Left ventricle myocardium superior (tissue), 1 donor: ENCODE measurements around the gene CYP27C1. TPM values are rescaled to one million over a fixed set of nuclear protein-coding genes. Genes with fewer than 3 reads are reported as not detected.

Experiments
- ATAC-seq: fragments of 200-7000 bp; cut with Tn5 transposase; one replicate; pipeline ENCODE4 v1.9.1; 2020; ENCODE audit warnings: mild to moderate bottlenecking, moderate library complexity
- DNase-seq: peaks from one replicate; pipeline ENCODE4 v3.0.0-alpha.2; 2020
- intact Hi-C: fragments of 100-400 bp; cut with micrococcal nuclease; formaldehyde crosslinking; loops from one replicate; pipeline ENCODE4 v1.11.0; 2022
- total RNA-seq: library from RNA; stranded (reverse); fragmentation: NEBNext Ultra II Directional; extraction: Animal tissue kit (Norgen Biotek cat#: 25700); gene quantifications from one replicate; pipeline ENCODE4 v1.2.1, GENCODE V29; 2021
- donor health status: DM: no; HTN: yes; CAD: no; lungs with severe emphysema.

The CYP27C1 gene
- total RNA-seq, 1 donor from 2014 or later, result 0.10 TPM

DNA sequence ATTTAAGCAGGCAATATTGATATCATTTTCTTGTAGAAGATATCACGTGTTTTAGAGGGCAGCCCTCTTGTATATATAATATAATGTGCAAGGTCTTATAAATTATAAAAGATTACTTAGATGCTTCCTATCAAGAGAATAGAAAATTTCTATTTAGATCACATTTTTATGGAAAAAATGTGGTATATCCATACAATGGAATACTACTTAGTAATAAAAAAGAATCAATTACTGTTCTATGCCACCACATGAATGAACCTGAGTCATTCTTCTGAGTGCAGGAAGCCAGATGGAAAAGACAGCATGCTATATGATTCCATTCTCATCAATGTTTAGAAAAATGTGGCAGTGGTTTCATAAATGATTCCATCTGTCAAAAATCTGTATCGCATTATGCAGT, 23.6 kb downstream of the CYP27C1 start:
- intact Hi-C loops, result no loop called here
- no peak for DNase-seq
- no peak for ATAC-seq

DNA sequence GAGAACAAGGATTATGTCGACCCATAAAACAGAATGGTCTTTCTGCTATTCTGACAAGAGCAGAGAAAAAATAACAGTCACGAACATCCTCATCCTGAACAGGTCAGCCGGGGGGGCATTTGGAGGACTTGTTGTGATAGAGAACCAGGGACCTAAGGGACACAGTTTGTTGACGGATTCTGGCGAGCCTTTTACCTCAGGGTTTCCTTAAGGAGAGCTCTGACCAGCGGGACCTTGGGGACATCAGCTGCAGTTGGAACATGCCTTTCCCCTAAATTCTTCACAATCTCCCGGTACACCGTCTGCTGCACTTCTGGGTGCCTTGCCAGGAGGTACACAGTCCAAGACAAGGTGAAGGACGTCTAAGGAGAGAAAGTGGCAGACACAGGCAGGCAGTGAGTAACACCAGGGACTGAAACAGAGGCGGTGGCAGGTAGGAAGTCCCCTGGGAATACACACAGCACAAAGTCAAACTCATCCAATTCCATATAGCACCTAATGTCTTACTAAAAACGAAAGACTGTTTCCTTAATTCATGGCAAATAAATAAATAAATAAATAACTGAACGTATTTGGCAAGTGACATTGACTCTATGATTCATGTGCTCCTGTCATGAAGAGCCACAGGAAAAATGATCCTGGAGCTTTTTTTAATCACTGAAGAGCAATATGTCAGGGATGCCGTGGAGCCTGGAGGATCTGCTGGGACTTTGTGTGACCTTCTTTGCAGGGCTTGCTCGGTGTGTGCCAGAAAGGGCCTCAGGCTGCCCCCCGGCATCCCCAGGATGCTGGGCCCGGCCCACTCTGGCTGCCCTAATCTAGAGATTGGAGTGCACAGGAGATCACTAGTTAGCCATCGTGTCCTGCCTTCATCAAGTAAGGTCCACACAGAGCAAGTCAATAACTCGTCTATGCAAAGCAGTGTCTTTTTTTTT, 24.7 kb downstream of the CYP27C1 start:
- ATAC-seq (no peak), DNase-seq (no peak)
- intact Hi-C loops, result no loop called here

DNA sequence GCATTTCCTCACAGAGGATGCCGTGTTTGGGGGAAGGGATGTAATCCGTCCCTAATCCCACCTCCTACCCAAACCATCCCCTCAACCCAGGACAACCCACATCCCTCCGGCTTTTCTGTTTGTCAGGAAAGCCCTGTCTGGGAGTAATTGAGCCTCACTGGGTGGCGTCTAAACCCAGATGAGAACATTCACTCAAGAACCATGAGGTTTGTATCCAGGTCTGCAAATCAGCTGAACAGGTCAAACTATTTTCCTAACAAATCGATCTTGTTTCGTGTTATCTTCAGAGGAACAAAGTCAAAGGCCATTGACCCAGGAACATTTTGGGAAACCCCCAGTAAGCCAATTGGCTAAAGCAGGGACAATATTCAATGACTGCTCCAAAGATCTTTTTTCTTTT, 25.7 kb downstream of the CYP27C1 start:
- no peak for DNase-seq
- intact Hi-C loops, result no loop called here
- ATAC-seq, result no peak

DNA sequence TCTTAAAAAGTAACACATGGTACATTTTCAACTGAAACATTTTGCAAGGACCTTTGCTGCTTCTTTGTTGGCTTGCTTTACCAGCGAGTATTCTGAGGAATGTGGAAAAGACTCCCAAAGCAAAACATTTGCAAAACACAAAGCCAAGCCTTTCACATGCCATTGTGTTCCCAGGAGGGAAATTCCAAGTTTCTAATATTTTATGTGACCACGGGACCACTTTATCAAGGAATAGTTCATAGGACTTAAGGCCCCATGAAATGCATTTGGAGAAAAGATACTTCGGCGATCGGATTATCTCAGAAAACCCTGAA, 26.2 kb downstream of the CYP27C1 start:
- intact Hi-C loops, result no loop called here
- DNase-seq (no peak), ATAC-seq (peak; percentile 37)

DNA sequence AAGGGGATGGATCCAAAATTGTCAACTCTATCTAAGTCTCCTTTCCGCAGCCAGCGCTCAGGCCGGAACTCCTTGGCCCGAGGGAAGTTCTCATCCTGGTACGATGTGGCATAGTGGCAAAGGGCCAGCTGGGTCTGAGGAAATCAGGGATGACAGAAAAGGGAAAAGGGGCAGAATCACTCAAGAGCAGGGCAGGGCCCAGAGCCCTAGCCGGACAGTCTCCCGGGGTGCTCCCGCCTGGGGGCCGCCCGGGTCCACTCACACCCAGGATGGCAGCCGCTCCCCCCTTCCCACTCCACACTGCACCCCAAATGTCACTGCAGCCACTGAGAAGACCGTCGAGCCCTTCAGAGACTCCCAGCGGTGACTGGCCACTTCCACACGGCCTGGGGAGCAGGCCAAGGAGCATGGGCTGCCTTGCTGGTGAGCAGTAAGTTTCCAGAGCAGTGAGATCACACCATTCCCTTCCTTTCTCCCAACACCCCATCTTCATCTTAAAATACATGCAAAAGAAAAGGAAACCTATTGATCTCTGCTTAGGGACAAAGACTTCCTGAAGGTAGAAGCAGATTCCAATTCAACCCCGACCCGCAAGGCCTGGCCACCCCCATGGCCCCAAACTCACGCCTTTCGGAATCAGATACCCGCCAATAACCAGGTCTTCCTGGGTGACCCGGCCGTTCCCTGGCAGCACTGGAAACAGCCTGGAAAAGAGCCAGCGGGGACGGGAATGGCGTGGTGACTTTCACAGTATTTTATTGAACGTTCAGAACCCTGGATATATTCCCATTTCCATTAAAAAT, 26.7 kb downstream of the CYP27C1 start:
- ATAC-seq, result peak; percentile 30
- intact Hi-C loops, result no loop called here
- DNase-seq, result no peak

DNA sequence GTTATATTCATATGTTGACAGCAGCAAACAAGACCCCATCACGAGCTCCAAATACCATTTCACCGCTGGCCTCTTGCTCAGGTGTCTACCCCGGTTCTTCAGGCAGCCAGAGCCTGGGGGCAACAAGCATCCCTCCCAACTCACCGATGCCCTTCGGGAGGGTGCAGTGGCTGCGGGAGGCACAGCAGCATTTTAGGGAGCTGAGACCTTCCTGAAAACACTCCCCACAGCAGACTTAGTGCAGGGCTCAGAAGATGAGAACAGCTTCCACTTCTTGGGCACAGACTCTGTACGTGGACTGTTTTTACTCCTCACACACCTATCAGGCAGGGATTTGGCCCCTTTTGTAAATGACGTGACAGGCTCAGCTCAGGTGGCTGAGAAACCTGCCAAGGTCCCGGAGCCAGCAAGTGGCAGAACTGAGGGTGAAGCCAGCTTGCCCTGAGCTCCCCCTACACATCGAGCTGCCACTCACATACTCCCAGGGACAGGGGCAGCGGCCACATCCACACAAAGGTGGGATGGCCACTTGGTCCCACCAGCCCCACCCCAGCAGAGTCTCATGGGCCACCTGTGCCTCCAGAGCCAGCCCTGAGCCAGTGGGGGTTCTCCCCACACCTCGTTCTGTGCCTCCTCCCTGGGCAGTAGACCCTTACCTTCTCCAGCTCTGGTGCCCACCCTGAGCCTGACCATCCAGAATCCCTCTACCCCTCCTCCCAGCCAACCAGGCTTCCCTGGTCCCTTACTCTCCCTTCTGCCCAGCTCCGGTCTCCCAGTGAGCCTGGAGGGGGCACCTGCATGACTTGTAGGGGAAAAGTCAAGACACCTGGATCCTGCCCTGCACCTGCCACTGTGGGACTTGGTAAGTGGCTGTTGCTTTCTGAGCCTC, 28.5 kb downstream of the CYP27C1 start:
- DNase-seq (no peak), ATAC-seq (no peak)
- intact Hi-C loops, result no loop called here

DNA sequence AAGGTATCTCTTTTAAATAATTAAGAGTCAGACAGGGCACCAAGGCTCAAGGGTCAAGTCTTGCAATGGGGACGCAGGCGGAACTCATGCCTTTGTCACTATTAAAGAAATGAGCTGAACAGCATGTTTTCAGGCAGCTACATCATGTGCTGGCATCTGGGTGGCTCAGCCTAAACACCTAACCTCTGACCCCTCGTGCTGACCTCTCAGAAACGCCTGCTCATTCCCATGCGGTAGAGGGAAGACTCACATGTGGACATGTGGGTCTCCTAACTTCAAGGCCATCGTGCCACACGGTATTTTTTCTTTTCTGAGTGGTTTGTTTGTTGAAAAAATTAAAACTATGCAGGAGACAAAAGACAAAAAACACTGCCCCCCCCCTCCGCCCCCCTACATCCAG, 31.3 kb downstream of the CYP27C1 start:
- intact Hi-C loops, result no loop called here
- DNase-seq (no peak), ATAC-seq (no peak)

DNA sequence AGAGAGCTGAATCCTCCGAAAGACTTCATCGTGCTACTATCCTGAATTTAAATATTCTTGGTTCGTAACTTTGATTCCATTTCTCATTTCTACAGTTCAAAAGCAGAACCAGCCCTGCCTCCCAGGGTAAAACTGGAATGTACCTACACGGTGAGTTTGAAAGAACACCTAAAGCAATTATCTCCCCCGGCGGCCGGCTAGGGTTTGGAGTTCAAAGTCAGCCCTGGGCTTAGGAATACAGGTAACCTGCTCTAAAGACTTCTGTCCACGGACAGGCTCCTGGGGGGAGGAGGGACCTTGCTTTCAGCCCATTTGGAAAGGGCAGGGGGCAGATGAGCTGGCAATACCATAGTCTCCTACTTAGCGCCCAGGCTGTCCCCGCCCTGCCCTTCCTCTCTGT, 32.3 kb downstream of the CYP27C1 start:
- no peak for DNase-seq
- ATAC-seq, result no peak
- intact Hi-C loops, result no loop called here

DNA sequence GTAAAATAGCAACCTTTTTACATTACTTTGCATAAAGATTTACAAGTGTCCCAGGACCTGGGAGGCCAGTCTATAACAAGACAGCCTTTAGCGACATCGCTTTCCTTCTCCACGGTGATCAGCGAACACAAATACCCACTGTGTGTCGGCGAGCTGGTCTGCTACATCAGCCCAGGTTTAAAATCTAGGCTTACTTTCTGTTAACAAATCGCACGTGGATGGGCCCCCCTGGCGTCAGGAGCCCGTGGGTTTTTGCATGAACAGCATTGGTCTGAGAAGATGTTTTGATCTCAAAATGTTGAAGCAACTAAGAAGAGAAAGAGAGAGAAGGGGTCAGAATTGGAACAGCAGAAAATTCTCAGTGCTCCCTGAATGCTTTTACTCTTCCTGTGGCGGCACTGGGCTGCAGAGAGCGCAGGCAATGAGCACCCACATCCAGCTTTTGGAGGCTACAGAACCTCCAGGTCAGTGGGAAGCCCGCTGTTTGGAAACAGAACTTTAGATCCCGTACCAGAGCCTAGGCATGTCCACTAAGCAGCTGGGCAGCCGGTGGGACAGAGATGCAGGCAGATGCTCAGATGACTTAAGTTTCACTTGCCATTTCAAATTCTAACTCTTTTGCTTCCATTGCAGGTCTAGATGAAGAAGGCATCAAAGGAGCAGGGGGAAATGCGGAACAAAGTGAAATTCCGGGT, 32.9 kb downstream of the CYP27C1 start:
- intact Hi-C loops, result no loop called here
- DNase-seq, result no peak
- ATAC-seq, result no peak

DNA sequence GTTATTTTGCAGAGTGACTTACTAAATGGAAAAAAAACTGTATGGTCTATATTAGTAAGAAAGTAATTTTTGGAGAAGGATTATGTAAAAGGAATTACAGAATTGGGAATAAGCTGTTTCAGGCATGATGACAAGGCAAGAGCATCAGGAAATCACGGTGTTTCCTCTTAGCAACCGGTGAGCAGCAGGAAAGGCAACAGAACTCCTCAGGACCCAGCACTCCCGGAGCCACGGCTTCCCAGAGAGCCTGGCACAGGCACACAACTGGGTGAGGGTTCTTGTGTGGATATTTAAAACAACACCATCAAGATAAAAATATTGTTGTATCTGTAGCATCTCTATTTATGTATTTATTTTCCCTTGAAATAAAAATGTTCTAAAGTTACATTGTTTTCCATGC, 34.4 kb downstream of the CYP27C1 start:
- ATAC-seq (no peak), DNase-seq (no peak)
- intact Hi-C loops, result no loop called here

DNA sequence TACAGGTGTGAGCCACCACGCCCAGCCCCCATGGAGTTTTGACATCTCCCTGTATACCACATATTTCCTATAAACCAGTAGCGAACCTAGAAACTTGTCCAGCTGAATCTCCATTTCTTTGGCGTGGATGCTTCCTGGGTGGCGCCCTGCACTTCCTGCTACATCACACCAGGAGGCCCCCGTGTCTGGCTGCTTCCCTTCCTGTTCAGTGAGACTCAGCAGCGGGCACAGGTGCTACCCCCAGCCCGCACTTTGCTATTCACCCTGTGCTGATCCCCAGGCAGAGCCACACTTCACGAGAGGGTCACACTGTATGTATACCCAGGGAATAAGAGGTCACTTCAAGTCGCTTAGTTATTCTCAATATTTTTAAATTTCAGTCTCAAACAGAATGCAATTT, 35.0 kb downstream of the CYP27C1 start:
- DNase-seq, result no peak
- intact Hi-C loops, result no loop called here

DNA sequence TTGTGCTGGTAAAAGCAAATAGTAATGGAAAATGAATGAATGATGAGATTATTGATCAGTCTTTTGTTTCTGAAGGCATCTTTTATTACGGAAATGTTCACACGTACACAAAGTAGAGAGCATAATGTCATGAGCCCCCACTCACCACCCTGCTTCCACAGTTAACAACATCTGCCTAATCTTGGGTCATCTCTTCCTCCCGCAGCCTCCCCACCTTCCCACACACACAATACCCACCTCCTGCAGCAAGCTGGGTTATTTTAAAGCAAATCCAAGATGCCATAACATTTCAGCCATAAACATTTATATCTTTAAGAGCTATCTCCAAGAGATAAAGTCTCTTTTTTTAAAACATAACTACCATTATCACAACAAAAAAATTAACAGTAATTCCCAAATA, 36.3 kb downstream of the CYP27C1 start:
- DNase-seq (no peak), ATAC-seq (no peak)
- intact Hi-C loops, result no loop called here

More for the DNA sequence above, 35.0 kb downstream of the CYP27C1 start:
- no peak for ATAC-seq

DNA sequence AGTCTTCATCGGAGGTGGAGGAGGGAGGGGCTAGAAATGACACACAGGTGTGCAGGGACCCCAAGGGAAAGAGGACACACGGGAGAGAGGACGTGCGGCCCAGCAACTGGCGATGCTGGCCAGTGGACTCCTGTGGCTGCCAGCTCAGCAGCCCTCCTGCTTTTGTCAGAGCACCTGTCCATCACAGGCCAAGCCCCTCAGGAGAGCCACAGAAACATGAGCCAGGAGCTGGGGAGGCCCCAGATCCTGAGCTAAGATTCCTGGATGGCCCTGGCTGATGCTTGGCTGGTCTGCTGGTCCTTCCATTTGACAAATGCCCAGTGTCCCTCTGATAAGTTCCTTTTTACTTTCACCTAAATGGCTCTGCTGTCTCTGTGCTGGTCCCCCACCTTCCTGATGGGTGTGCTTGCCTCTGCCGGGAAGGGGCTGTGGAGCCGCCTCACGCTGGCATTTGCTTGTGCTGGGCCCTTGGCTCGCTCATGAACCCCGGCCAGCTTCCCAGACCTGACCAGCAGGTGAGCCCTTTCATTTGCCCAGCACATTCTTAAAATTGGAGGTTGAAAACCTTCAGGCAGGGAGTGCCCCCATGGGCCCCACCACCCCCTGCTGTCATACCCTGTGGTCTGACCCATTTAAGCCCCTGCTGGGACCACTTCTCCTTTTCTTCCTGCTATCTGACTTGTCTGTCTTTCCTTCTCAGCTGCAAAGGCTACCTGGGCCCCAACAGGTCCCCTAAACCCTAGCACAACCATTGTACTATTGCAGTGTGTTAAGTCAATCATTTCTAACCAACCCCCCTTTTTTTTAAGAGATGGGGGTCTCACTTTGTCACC, 37.3 kb downstream of the CYP27C1 start:
- intact Hi-C loops, result no loop called here
- no peak for ATAC-seq
- no peak for DNase-seq

DNA sequence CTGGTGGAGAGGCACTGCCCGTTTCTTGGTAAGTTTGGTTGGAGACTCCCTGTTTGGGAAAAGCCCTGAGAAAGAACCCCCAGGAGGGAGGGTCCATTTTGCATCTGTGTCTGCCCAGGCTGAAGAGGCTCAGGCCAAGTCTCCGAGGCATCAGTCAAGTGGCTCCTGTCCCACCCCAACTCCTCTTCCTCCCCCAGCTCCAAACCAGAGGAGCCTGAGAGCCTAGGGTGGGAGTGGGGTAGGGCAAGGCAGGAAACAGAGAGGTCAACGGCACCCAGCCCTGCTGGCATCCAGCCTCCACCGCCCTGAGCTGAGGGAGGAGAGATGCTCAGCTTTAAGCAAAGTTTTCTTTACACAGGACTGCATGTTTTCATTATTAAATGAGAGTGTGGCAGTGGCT, 38.2 kb downstream of the CYP27C1 start:
- ATAC-seq (no peak), DNase-seq (no peak)
- intact Hi-C loops, result no loop called here

DNA sequence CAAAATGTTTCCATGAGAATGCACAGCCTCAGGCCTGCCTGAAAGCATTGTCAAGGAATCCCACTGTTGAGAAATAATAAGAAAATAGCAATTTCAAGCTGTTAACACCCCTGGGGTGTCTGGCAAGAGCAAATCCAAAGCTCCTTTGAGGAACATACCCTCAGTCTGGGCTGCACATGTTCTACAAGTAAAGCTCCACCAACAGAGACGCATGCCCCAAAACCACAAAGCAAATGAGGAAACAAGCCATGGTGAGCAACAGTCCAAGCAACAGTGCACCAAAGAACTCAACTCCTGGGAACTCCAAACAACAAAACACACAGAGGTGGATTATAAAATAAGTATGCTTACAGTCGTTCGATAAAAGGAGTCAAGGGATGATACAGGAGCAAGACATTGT, 40.3 kb downstream of the CYP27C1 start:
- ATAC-seq (no peak), DNase-seq (no peak)
- intact Hi-C loops, result no loop called here

DNA sequence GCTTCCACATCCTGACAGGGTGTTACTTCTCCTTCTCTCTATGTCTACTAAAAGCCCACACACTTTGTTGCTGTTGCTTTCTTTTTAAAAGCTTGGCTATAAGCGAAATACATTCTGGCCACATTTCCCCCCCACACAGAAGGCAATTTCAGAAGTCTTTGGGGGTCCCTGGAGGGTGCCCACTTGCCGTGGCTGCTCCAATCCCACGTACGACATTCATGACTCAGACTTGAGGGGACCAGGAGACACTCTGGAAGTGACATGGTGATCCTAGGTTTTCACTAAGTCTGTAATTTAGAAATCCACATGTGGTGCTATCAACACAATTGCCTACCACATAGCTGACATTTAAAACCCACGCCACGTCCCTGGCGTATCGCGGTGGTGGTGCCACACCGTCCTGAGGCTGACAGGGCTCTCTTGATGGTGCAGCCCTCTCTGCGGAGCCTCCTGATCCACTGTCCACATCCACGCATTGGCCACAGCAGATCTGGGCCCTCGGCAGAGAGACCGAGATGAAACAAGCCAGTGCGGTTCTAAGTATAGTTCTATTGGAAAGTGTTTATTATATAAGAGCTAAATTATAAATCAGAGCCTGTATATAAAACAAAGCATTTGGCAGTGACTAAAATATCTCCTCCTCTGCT, 42.4 kb downstream of the CYP27C1 start:
- intact Hi-C loops, result no loop called here
- ATAC-seq (no peak), DNase-seq (no peak)

DNA sequence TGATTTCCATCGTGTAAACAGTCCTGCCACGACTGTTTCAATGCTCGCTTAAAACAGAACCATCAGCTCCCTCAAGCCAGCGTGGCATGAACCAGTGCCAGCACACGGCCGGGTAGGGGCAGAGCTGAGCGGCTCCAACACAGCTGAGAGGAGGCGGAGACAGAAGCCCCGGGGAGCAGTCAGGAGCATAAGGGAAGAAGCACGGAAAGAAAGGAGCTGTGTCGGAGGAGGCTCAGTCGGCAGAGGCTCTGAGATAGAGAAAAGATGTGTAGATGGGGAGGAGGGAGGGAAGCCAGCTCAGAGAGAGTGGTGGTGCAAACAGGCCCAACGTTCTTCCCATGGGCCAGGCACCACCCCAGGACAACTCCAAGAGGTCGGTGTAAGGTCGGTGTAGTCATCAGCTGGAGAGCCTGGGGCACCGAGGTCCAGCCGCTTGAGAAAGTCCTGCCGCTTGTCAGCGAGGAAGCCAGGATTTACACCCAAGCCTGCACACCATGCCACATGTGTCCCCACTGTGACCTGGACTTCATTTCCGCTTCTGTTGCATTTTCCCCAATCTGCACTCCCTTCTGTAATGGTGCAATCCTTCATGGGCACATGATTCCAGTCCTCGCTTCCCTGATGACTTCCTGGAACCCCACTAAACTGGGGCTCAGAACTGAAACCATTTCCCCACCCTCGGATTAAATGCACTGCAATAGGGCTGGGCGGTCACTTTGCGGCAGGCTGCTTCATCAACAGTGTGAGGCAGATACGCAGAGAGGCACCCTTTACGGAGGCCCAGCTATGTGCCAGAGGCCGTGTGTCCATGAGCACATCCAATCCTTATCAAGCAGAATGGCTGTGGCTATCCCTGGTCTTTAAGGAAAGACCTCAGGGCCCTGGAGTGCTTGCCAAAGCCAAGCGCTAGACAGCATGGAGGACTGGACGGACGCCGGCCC, 43.5 kb downstream of the CYP27C1 start:
- ATAC-seq (peak; percentile 61), DNase-seq (peak; percentile 43)
- intact Hi-C loops, result no loop called here
